H1 (cell line): ENCODE data around the gene RARRES2.

Source experiments
- ATF2 ChIP-seq: IDR thresholded peaks from 2 replicates; pipeline ENCODE4 v1.6.1; 2012; ENCODE audit warnings: low read length, inconsistent platforms
- CEBPB ChIP-seq: IDR thresholded peaks from 2 replicates; pipeline ENCODE4 v1.6.1; 2012; ENCODE audit warnings: low read depth, low read length
- CHD2 ChIP-seq: IDR thresholded peaks from 2 replicates; pipeline ENCODE4 v1.6.1; 2012; ENCODE audit warnings: low read length, improper control_type of control experiment
- EZH2 ChIP-seq: fragments of 200-600 bp; sonication (generic); IDR thresholded peaks from 2 replicates; pipeline ENCODE4 v1.7.1; 2012; ENCODE audit warnings: low read depth, mild to moderate bottlenecking, moderate library complexity, low read length, inconsistent platforms; ENCODE audit not compliant: severe bottlenecking
- JUN ChIP-seq: IDR thresholded peaks from 2 replicates; pipeline ENCODE4 v1.6.1; 2011; ENCODE audit warnings: low read depth, mild to moderate bottlenecking, improper control_type of control experiment, low read length
- PHF8 ChIP-seq: fragments of 200-600 bp; sonication (generic); conservative IDR thresholded peaks from 2 replicates; pipeline ENCODE4 v1.7.1; 2012; ENCODE audit warnings: low read depth, mild to moderate bottlenecking, inconsistent platforms, low read length, moderate library complexity
- POLR2A ChIP-seq, 2 experiments: IDR thresholded peaks; 1 replicate in 1 of 2; 2 replicates in 1 of 2; pipeline ENCODE4 v1.6.1; 2011; ENCODE audit warnings: low read depth in 2 of 2, low read length in 2 of 2, mild to moderate bottlenecking in 2 of 2; ENCODE audit errors: control extremely low read depth in 1 of 2
- RXRA ChIP-seq: IDR thresholded peaks from 2 replicates; pipeline ENCODE4 v1.6.1; 2011; ENCODE audit warnings: low read depth, mild to moderate bottlenecking, low read length, moderate library complexity; ENCODE audit not compliant: insufficient read depth
- SIN3A ChIP-seq, 2 experiments: IDR thresholded peaks in 1 of 2; conservative IDR thresholded peaks in 1 of 2; 2 replicates each; pipeline ENCODE4 v1.6.1; 2011 to 2012; ENCODE audit warnings: low read length in 2 of 2, improper control_type of control experiment in 1 of 2, low read depth in 1 of 2, mild to moderate bottlenecking in 1 of 2
- SUZ12 ChIP-seq: fragments of 200-600 bp; sonication (generic); IDR thresholded peaks from 2 replicates; pipeline ENCODE4 v1.6.1; 2012; ENCODE audit warnings: mild to moderate bottlenecking, inconsistent platforms, low read length, moderate library complexity, mixed read lengths
- TCF12 ChIP-seq: IDR thresholded peaks from 2 replicates; pipeline ENCODE4 v1.6.1; 2011; ENCODE audit warnings: low read depth, mild to moderate bottlenecking, low read length
- YY1 ChIP-seq: IDR thresholded peaks from 2 replicates; pipeline ENCODE4 v1.6.1; 2011; ENCODE audit warnings: low read depth, mild to moderate bottlenecking, low read length
- TF ChIP-seq, protein P1 (sequence below), 3 experiments: IDR thresholded peaks; 1 replicate in 2 of 3; 2 replicates in 1 of 3; pipeline versions ENCODE4 v1.5.1 to v1.6.1; 2011; ENCODE audit warnings: low read length in 3 of 3, mild to moderate bottlenecking in 3 of 3, inconsistent platforms in 2 of 3, low read depth in 1 of 3, moderate library complexity in 1 of 3; ENCODE audit not compliant: insufficient read depth in 1 of 3; ENCODE audit errors: control extremely low read depth in 1 of 3

DNA sequence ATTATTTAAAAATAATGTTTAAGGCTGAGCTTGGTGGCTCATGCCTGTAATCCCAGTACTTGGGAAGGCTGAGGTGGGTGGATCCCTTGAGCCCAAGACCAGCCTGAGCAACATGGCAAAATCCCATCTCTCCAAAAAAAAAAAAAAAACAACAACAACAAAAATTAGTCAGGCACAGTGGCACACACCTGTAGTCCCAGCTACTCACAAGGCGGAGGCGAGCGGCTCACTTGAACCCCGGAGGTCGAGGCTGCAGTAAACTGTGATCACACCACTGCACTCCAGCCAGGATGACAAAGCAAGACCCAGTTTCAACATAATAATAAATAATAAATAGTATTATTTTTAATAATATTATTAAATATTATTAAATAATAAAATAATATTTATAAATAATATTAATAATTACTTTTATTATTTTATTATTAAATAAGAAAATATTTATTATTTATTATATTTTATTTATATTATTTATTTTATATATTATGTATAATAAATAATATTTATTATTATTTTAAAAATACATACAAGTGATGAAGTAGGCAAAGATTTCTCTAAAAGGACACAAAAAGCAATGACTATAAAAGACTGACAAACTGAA, 26.7 kb downstream of the RARRES2 start:
- TF ChIP-seq CHD2 (no peak), JUN (no peak), EZH2 (no peak), PHF8 (no peak), RXRA (no peak), TCF12 (no peak), ATF2 (no peak), SUZ12 (no peak), SIN3A (conservative IDR thresholded peaks at IDR 0.05 in 1 of 2, IDR thresholded peaks at IDR 0.05 in 1 of 2; ENCODE audit: low read depth in 1 of 2, low read length in 2 of 2) (no peak), POLR2A (IDR thresholded peaks at IDR 0.05; ENCODE audit: control extremely low read depth in 1 of 2, low read depth in 2 of 2, low read length in 2 of 2) (no peak), YY1 (no peak), CEBPB (no peak)
- TF ChIP-seq, protein P1, sequence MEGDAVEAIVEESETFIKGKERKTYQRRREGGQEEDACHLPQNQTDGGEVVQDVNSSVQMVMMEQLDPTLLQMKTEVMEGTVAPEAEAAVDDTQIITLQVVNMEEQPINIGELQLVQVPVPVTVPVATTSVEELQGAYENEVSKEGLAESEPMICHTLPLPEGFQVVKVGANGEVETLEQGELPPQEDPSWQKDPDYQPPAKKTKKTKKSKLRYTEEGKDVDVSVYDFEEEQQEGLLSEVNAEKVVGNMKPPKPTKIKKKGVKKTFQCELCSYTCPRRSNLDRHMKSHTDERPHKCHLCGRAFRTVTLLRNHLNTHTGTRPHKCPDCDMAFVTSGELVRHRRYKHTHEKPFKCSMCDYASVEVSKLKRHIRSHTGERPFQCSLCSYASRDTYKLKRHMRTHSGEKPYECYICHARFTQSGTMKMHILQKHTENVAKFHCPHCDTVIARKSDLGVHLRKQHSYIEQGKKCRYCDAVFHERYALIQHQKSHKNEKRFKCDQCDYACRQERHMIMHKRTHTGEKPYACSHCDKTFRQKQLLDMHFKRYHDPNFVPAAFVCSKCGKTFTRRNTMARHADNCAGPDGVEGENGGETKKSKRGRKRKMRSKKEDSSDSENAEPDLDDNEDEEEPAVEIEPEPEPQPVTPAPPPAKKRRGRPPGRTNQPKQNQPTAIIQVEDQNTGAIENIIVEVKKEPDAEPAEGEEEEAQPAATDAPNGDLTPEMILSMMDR (IDR thresholded peaks at IDR 0.05; ENCODE audit: control extremely low read depth in 1 of 3, insufficient read depth in 1 of 3, low read depth in 1 of 3, low read length in 3 of 3) = no peak
